ENCODE measurements around the gene NIPSNAP2. TPM values are rescaled to one million over a fixed set of nuclear protein-coding genes. Genes with fewer than 3 reads are reported as not detected.
A peak's percentile ranks its signal among the peaks of the same experiment; 100 is the strongest.
"Not testable (repeated sequence)": the region's sequence is repeated elsewhere in the genome, so short reads cannot be mapped to it uniquely, and the experiment has no call there.

The NIPSNAP2 gene
- total and polyA plus RNA-seq, 8 donors: 52.4 to 101 (median 86.8) TPM

DNA sequence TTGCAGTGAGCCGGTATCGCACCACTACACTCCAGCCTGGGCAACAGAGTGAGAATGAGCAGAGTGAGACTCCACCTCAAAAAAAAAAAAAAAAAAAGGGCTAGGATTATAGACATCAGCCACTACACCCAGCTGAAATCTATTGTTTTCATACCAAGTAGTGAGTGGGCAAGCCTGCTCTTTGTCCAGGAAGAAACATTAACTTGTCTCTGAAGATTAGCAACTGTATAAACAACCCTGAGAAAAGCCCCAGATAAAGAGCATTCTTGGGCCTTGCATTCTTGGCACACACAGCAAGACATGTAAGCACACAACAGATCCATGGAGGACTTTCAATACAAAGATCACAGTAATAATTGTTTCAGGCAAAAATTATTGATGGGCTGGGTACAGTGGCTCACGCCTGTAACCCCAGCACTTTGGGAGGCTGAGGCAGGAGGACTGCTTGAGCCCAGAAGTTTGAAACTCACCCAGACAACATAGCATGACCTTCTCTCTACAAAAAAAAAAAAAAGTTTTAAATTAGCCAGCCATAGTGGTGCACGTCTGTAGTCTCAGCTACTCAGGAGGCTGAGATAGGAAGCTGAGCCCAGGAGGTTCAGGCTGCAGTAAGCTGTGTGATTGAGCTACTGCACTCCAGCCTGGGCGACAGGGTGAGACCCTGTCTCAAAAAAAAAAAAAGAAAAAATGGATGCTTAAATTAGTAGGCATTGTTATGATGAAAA is 82.5 kb downstream of the NIPSNAP2 start:
- DNase-seq: peak in 1 of 4 donors; percentile 48

DNA sequence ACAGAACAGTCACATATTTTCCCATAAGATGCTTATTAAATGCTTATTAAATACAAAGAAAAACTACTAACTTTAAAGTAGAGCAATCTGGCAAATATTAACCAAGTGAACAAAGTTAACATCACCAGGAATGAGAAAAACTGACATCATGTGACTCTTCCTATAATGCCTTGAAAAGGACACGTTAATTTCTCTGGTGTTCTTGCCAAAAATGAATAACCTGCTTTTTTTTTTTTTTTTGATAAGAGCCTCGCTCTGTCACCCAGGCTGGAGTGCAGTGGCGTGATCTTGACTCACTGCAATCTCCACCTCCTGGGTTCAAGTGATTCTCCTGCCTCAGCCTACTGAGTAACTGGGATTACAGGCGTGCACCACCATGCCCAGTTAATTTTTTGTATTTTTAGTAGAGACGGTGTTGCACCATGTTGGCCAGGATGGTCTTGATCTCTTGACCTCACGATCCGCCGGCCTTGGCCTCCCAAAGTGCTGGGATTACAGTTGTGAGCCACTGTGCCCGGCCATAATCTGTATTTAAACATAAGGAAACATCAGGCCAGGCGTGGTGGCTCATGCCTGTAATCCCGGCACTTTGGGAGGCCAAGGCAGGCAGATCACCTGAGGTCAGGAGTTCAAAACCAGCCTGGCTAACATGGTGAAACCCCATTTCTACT is 83.2 kb downstream of the NIPSNAP2 start:
- ATAC-seq; H3K4me3 ChIP-seq; DNase-seq; H3K36me3 ChIP-seq; intact Hi-C loops (cut with DNase I); H3K27me3 ChIP-seq; H3K9me3 ChIP-seq: not testable (repeated sequence)
- H3K4me1 ChIP-seq: peaks cover 13 to 21% of the 10 kb centered on the region in 2 donors
- peak overlapping the region; percentile 58 to 62 for H3K27ac ChIP-seq

More for the DNA sequence above, 82.5 kb downstream of the NIPSNAP2 start:
- Histone ChIP-seq H3K4me1 (peaks cover 10 to 15% of the 10 kb centered on the region in 2 donors), H3K27me3 (no peaks in the 10 kb centered on the region), H3K27ac (peak overlapping the region; percentile 58 to 62), H3K36me3 (peaks cover 0 to 7% of the 10 kb centered on the region in 2 donors), H3K4me3 (no peak overlapping the region), H3K9me3 (no peaks in the 10 kb centered on the region)
- intact Hi-C loops (cut with DNase I): no loop called here
- peak; percentile 8 for ATAC-seq
- TF ChIP-seq, protein P1, sequence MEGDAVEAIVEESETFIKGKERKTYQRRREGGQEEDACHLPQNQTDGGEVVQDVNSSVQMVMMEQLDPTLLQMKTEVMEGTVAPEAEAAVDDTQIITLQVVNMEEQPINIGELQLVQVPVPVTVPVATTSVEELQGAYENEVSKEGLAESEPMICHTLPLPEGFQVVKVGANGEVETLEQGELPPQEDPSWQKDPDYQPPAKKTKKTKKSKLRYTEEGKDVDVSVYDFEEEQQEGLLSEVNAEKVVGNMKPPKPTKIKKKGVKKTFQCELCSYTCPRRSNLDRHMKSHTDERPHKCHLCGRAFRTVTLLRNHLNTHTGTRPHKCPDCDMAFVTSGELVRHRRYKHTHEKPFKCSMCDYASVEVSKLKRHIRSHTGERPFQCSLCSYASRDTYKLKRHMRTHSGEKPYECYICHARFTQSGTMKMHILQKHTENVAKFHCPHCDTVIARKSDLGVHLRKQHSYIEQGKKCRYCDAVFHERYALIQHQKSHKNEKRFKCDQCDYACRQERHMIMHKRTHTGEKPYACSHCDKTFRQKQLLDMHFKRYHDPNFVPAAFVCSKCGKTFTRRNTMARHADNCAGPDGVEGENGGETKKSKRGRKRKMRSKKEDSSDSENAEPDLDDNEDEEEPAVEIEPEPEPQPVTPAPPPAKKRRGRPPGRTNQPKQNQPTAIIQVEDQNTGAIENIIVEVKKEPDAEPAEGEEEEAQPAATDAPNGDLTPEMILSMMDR (IDR thresholded peaks at IDR 0.05): no peak

DNA sequence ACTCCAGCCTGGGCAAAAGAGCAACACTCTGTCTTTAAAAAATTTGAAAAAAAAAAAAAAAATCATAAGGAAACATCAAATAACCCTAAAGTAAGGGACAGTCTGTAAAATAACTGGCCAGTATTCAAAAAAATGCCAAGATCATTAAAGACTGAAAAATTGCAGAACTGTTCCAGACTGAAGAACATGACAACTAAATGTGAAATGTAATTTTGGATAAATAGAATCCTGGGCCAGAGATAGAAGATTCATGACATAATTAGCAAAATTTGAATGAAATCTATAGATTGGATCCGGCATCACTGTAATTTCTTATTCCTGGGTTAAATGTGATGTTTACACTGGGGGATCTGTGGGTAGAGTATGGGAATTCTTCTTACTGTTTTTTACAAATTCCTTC is 83.9 kb downstream of the NIPSNAP2 start:
- ATAC-seq: no peak
- no peak overlapping the region for H3K4me3 ChIP-seq
- peaks cover 0 to 5% of the 10 kb centered on the region in 2 donors for H3K36me3 ChIP-seq
- DNase-seq: no peak
- no peaks in the 10 kb centered on the region for H3K9me3 ChIP-seq
- intact Hi-C loops (cut with DNase I): no loop called here
- TF ChIP-seq, protein P1 (IDR thresholded peaks at IDR 0.05): no peak
- no peaks in the 10 kb centered on the region for H3K27me3 ChIP-seq
- H3K27ac ChIP-seq: no peak overlapping the region
- peaks cover 20 to 27% of the 10 kb centered on the region in 2 donors for H3K4me1 ChIP-seq

DNA sequence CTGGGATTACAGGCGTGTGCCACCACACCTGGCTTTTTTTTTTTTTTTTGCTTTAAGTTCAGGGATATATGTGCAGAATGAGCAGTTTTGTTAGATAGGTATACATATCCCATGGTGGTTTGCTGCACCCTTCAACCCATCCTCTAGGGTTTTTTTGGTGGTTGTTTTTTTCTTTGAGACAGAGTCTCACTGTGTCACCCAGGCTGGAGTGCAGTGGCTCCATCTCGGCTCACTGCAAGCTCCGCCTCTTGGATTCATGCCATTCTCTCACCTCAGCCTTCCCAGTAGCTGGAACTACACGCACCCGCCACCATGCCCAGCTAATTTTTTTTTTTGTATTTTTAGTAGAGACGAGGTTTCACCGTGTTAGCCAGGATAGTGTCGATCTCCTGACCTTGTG is 84.4 kb downstream of the NIPSNAP2 start:
- H3K27me3 ChIP-seq; H3K9me3 ChIP-seq; H3K27ac ChIP-seq; intact Hi-C loops (cut with DNase I); H3K4me3 ChIP-seq; ATAC-seq: not testable (repeated sequence)
- Histone ChIP-seq H3K36me3 (peaks cover 0 to 11% of the 10 kb centered on the region in 2 donors), H3K4me1 (peaks cover 21 to 33% of the 10 kb centered on the region in 2 donors)
- DNase-seq: peak in 1 of 4 donors; percentile 28

Other genes starting within 250 kb of the NIPSNAP2 start
- not detected for gene SEPTIN14, start 101.8 kb upstream of the NIPSNAP2 start, total RNA-seq
- gene SEPTIN14, start 101.8 kb upstream of the NIPSNAP2 start, polyA plus RNA-seq (ENCODE audit: insufficient read length in 6 of 6): under 1 TPM; 0.43 to 0.73 (median 0.58) TPM
- gene ZNF713, start 77.1 kb upstream of the NIPSNAP2 start, total RNA-seq: 1 to 10 TPM; 3.7 to 4.6 TPM
- 10 to 100 TPM; 15.1 to 21.0 (median 16.3) TPM for gene ZNF713, start 77.1 kb upstream of the NIPSNAP2 start, polyA plus RNA-seq (ENCODE audit: insufficient read length in 6 of 6)
- gene MRPS17, start 12.7 kb upstream of the NIPSNAP2 start, total RNA-seq: 10 to 100 TPM in 1 of 2 donors, 1 to 10 TPM in 1; 9.8 to 14.8 TPM
- gene MRPS17, start 12.7 kb upstream of the NIPSNAP2 start, polyA plus RNA-seq (ENCODE audit: insufficient read length in 6 of 6): 10 to 100 TPM; 12.4 to 16.5 (median 13.9) TPM
- 10 to 100 TPM; 13.7 to 19.5 TPM for gene PSPH, start 86.9 kb downstream of the NIPSNAP2 start, total RNA-seq
- gene PSPH, start 86.9 kb downstream of the NIPSNAP2 start, polyA plus RNA-seq (ENCODE audit: insufficient read length in 6 of 6): 10 to 100 TPM; 14.1 to 25.0 (median 21.9) TPM
- gene CCT6A, start 87.2 kb downstream of the NIPSNAP2 start, total RNA-seq: 100 to 1,000 TPM in 1 of 2 donors, 10 to 100 TPM in 1; 84.9 to 127 TPM
- gene CCT6A, start 87.2 kb downstream of the NIPSNAP2 start, polyA plus RNA-seq (ENCODE audit: insufficient read length in 6 of 6): 100 to 1,000 TPM; 187 to 225 (median 218) TPM
- gene SUMF2, start 99.7 kb downstream of the NIPSNAP2 start, total RNA-seq: 100 to 1,000 TPM; 134 to 151 TPM
- gene SUMF2, start 99.7 kb downstream of the NIPSNAP2 start, polyA plus RNA-seq (ENCODE audit: insufficient read length in 6 of 6): 100 to 1,000 TPM; 105 to 133 (median 108) TPM
- 1 to 10 TPM in 1 of 2 donors, under 1 TPM in 1; 0.32 to 1.8 TPM for gene PHKG1, start 128.4 kb downstream of the NIPSNAP2 start, total RNA-seq
- gene PHKG1, start 128.4 kb downstream of the NIPSNAP2 start, polyA plus RNA-seq (ENCODE audit: insufficient read length in 6 of 6): 1 to 10 TPM; 1.8 to 3.9 (median 2.9) TPM
- 100 to 1,000 TPM; 243 to 302 TPM for gene CHCHD2, start 141.9 kb downstream of the NIPSNAP2 start, total RNA-seq
- gene CHCHD2, start 141.9 kb downstream of the NIPSNAP2 start, polyA plus RNA-seq (ENCODE audit: insufficient read length in 6 of 6): 100 to 1,000 TPM; 211 to 249 (median 229) TPM
- gene NUPR2, start 151.8 kb downstream of the NIPSNAP2 start, total RNA-seq: 1 to 10 TPM in 1 of 2 donors, under 1 TPM in 1; 0.99 to 4.6 TPM
- 1 to 10 TPM; 3.4 to 4.2 (median 4.0) TPM for gene NUPR2, start 151.8 kb downstream of the NIPSNAP2 start, polyA plus RNA-seq (ENCODE audit: insufficient read length in 6 of 6)